Measurements from ENCODE around the gene AGPAT3.

DNA sequence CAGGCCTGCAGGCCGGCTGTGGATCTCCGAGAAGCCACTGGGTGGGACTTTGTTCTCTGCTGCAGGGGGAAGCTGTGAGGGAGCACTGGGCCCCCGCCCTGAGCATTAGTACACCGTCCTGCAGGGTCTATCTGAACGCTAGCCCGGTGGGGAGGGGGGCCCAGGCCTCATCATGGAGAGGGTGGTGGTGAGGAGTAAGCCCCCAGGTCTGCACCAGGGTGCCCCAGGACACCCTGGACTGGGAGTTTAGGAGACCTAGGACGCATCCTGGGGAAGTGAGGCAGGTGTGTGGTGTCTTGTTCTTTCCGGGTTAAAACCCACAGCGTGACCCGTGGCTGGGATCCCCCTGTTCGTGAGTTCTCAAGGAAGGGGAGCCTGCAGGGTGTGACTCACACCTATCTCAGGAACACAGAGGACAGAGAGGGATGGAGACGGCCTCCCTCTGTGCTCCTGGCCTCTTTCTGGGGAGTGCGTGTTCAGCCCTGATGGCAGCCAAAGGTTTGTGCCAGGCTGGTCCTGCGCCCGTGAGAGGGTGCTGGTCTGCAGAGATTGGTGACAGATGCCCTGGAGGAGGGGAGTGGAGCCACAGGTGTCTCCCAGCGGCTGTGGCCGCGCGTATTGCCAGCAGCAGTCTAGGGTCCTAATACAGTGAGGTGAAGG, 44.8 kb downstream of the AGPAT3 start:
- TF ChIP-seq, protein P1, sequence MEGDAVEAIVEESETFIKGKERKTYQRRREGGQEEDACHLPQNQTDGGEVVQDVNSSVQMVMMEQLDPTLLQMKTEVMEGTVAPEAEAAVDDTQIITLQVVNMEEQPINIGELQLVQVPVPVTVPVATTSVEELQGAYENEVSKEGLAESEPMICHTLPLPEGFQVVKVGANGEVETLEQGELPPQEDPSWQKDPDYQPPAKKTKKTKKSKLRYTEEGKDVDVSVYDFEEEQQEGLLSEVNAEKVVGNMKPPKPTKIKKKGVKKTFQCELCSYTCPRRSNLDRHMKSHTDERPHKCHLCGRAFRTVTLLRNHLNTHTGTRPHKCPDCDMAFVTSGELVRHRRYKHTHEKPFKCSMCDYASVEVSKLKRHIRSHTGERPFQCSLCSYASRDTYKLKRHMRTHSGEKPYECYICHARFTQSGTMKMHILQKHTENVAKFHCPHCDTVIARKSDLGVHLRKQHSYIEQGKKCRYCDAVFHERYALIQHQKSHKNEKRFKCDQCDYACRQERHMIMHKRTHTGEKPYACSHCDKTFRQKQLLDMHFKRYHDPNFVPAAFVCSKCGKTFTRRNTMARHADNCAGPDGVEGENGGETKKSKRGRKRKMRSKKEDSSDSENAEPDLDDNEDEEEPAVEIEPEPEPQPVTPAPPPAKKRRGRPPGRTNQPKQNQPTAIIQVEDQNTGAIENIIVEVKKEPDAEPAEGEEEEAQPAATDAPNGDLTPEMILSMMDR (IDR thresholded peaks at IDR 0.05), result no peak
- TF ChIP-seq POLR2A (IDR thresholded peaks at IDR 0.05), result no peak
